GM06990 (cell line): Measurements from ENCODE around the gene DLG2.

ENCODE experiments used
- DNase-seq: peaks from one replicate; pipeline ENCODE4 v3.0.0-alpha.2; 2011; ENCODE audit not compliant: insufficient read length; ENCODE audit errors: extremely low read depth
- H3K27me3 ChIP-seq: replicated peaks from 2 replicates; pipeline ENCODE4 v1.6.0; 2011; ENCODE audit warnings: low read length; ENCODE audit not compliant: control insufficient read depth, insufficient read depth
- H3K36me3 ChIP-seq: 2 replicates; pipeline ENCODE4 v1.5.1; 2011; ENCODE audit warnings: low read length; ENCODE audit not compliant: control insufficient read depth, insufficient read depth
- H3K4me3 ChIP-seq: replicated peaks from 2 replicates; pipeline ENCODE4 v1.5.1; 2011; ENCODE audit warnings: low read depth, mild to moderate bottlenecking, control low read depth, low read length
- CTCF ChIP-seq: IDR thresholded peaks from 2 replicates; pipeline ENCODE4 v1.5.1; 2011; ENCODE audit warnings: low read length, control low read depth, mild to moderate bottlenecking, inconsistent platforms; ENCODE audit not compliant: insufficient read depth, poor library complexity, severe bottlenecking

DLG2 gene

GRCh38 chr11:83863272-83863671, 1763.9 kb downstream of the DLG2 start:
- no peaks in the 10 kb centered on the region for H3K27me3 ChIP-seq
- DNase-seq = no peak
- no peak for TF ChIP-seq CTCF
- H3K36me3 ChIP-seq = no peaks in the 10 kb centered on the region
- no peak overlapping the region for H3K4me3 ChIP-seq

- no peak for TF ChIP-seq CTCF
- DNase-seq = no peak
- H3K27me3 ChIP-seq = no peaks in the 10 kb centered on the region
- H3K4me3 ChIP-seq = no peak overlapping the region
- H3K36me3 ChIP-seq = no peaks in the 10 kb centered on the region
Measured at GRCh38 chr11:83862691-83863090, 1764.5 kb downstream of the DLG2 start.

GRCh38 chr11:83862033-83862432, 1765.1 kb downstream of the DLG2 start:
- no peaks in the 10 kb centered on the region for H3K27me3 ChIP-seq
- H3K36me3 ChIP-seq = no peaks in the 10 kb centered on the region
- H3K4me3 ChIP-seq = no peak overlapping the region
- DNase-seq = no peak
- no peak for TF ChIP-seq CTCF

GRCh38 chr11:83858694-83859093, 1768.5 kb downstream of the DLG2 start:
- Histone ChIP-seq H3K36me3 (no peaks in the 10 kb centered on the region), H3K27me3 (no peaks in the 10 kb centered on the region), H3K4me3 (no peak overlapping the region)
- DNase-seq = no peak
- no peak for TF ChIP-seq CTCF

- no peak for TF ChIP-seq CTCF
- Histone ChIP-seq H3K36me3 (no peaks in the 10 kb centered on the region), H3K4me3 (no peak overlapping the region), H3K27me3 (no peaks in the 10 kb centered on the region)
- no peak for DNase-seq
Measured at GRCh38 chr11:83855237-83855636, 1771.9 kb downstream of the DLG2 start.

GRCh38 chr11:83852775-83853442, 1774.2 kb downstream of the DLG2 start:
- Histone ChIP-seq H3K4me3 (no peak overlapping the region), H3K36me3 (no peaks in the 10 kb centered on the region), H3K27me3 (no peaks in the 10 kb centered on the region)
- TF ChIP-seq CTCF = no peak
- DNase-seq = no peak
